ENCODE data around the gene CLPTM1.

CLPTM1 gene

DNA sequence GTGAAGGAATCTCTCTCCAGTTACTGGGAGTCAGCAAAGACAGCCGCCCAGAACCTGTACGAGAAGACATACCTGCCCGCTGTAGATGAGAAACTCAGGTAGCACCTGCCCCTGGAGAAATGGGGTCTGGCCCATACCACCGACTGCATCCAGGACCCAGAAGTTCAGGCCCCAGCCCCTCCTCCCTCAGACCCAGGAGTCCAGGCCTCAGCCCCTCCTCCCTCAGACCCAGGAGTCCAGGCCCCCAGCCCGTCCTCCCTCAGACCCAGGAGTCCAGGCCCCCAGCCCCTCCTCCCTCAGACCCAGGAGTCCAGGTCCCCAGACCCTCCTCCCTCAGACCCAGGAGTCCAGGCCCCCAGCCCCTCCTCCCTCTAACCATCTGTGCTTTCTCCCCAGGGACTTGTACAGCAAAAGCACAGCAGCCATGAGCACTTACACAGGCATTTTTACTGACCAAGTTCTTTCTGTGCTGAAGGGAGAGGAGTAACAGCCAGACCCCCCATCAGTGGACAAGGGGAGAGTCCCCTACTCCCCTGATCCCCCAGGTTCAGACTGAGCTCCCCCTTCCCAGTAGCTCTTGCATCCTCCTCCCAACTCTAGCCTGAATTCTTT, 6.3 kb upstream of the CLPTM1 start:
- Histone ChIP-seq H3K27ac (no peak overlapping the region), H3K4me3 (no peak overlapping the region)
- no peak for DNase-seq (ENCODE audit: low spot score)
- TF ChIP-seq, protein P1, sequence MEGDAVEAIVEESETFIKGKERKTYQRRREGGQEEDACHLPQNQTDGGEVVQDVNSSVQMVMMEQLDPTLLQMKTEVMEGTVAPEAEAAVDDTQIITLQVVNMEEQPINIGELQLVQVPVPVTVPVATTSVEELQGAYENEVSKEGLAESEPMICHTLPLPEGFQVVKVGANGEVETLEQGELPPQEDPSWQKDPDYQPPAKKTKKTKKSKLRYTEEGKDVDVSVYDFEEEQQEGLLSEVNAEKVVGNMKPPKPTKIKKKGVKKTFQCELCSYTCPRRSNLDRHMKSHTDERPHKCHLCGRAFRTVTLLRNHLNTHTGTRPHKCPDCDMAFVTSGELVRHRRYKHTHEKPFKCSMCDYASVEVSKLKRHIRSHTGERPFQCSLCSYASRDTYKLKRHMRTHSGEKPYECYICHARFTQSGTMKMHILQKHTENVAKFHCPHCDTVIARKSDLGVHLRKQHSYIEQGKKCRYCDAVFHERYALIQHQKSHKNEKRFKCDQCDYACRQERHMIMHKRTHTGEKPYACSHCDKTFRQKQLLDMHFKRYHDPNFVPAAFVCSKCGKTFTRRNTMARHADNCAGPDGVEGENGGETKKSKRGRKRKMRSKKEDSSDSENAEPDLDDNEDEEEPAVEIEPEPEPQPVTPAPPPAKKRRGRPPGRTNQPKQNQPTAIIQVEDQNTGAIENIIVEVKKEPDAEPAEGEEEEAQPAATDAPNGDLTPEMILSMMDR (IDR thresholded peaks at IDR 0.05), result no peak

DNA sequence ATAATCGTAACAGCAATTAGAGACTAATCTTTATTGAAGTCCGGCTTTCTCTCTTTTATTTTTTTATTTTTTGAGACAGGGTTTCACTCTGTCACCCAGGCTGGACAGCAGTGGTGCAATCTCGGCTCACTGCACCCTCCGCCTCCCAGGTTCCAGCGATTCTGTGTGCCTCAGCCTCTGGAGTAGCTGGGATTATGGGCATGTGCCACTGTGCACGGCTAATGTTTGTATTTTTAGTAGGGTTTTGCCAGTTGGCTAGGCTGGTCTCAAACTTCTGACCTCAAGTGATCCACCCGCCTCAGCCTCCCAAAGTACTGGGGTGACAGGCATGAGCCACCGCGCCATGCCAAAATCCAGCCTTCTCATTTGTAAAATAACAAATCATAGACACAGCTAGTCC, 5.6 kb upstream of the CLPTM1 start:
- no peak for DNase-seq (ENCODE audit: low spot score)
- Histone ChIP-seq H3K4me3 (no peak overlapping the region), H3K27ac (no peak overlapping the region)
- TF ChIP-seq, protein P1 (IDR thresholded peaks at IDR 0.05), result no peak

DNA sequence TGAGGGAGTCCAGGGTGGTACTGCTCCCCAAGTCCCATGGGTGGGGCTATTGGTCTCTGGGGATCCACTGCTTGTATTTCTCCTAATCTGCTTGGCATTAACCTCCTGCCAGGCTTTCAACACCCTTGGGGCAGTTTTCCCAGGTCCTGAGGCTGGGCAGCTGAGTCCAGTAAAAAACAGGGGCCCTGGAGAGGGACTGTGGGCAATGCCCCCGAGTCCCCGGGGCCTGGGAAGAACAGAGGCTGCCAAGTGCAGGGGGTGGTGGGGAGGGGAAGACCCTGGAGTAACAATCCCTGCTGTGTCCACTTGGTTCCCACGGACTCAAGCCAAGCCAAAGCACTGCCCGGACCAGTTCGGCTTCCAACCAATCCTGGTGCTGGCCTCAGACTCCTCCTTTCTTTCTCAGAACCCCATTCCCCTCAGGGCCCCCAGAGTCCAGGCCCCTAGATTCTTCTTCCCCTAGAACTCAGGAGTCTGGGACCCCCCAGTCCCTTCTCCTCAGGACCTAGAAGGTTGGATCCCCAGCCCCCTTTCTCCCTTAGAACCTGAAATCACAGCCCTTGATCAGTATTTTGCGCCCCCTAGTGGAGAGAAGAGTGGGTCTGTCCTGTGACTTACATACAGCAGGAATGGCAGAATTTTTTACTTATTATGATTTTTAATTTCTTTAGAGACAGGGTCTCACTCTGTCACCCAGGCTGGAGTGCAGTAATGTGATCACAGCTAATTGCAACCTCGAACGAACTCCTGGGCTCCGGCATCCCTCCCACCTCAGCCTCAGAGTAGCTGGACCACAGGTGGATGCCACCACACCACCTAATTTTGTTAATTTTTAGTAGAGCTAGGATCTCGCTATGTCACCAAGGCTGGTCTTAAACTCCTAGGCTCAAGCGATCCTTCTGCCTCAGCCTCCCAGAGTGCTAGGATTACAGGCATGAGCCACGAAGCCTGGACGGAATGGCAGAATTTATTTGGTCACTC, 3.7 kb upstream of the CLPTM1 start:
- peak overlapping the region; percentile 26 for H3K4me3 ChIP-seq
- H3K27ac ChIP-seq, result peak overlapping the region in 1 of 2 donors; percentile 70
- TF ChIP-seq, protein P1 (IDR thresholded peaks at IDR 0.05), result peak; percentile 88
- DNase-seq (ENCODE audit: low spot score), result no peak

DNA sequence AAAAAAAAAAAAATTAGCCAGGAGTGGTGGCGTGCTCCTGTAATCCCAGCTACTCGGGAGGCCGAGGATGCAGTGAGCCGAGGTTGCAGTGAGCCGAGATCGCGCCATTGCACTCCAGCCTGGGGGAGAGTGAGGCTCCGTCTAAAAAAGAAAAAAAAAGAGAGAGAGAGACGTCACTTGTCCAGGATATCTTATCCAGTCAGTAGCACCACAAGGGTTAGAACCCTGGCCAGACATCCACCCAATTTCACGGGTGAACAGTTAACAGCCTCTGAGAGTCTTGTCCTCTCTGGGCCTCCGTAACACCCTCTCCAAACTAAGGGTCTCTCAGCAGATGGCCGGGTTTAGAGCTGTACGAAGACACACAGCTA, 917 bp upstream of the CLPTM1 start:
- Histone ChIP-seq H3K4me3 (peak overlapping the region; percentile 83), H3K27ac (peak overlapping the region; percentile 90 to 92)
- DNase-seq (ENCODE audit: low spot score), result no peak
- TF ChIP-seq, protein P1 (IDR thresholded peaks at IDR 0.05), result no peak

DNA sequence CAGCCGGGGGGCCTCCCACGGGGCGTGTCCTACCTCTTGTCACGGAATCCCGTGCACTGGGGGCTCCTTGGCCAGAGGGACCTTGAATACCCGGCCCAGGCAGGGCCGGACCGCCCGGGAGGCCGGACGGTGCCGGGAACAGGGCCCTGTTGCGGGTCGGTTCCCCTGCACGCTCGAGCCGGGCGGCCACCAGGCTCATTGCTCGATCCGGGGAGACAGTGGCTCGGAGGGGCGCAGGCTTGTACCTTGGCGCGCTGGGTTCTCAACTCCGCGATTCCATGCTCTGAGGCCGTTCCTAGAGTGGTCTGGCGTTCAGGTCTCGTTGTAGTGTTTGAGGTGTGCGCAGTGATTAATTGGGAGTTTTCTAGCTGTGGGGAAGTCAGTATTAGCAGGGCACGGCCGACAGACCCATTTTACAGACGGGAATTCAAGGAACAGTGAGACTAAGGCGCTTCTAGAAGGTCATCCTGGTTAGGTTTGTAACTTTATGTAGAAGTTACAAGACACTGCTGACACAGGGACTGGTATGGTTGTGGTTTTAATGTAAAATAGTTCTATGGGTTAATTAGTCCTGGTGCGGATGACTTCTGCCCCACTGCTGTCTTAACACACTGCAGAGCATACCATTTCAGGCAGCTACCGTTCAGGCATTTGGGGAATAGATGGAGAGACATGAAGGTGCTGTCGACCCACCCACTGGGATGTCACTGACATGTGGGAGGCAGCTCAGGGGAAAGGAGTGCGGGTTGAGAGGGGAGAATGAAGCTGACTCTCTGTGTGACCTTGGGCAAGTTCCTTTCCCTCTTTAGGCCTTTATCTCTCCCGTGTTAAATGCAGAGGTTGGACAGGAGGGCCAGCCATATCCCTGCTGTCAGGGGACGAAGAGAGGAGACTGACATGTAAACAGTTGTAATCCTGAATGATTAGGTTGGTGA, 592 bp downstream of the CLPTM1 start:
- peak overlapping the region; percentile 83 for H3K4me3 ChIP-seq
- no peak for DNase-seq (ENCODE audit: low spot score)
- H3K27ac ChIP-seq, result peak overlapping the region; percentile 90 to 92
- TF ChIP-seq, protein P1 (IDR thresholded peaks at IDR 0.05), result no peak

DNA sequence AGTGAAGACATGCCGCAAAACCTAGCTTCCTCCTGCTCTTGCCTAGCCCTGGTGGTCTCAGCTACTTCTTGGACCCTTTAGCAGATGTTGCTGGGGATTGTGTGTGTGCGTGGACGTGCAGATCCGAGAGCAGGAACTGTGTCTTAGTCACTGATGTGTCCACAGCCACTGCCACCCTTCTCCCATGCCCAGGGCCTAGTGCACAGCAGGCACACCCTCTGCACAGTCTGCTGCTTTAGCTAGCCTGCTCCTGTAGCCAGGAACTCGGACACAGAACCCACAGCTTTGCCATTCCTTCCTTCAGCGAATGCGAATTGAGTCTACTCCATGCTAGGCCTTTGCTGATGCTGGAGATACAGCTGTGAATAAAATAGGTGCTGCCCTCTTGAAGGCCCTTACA, 2.3 kb downstream of the CLPTM1 start:
- Histone ChIP-seq H3K4me3 (no peak overlapping the region), H3K27ac (no peak overlapping the region)
- no peak for DNase-seq (ENCODE audit: low spot score)
- TF ChIP-seq, protein P1 (IDR thresholded peaks at IDR 0.05), result no peak

All from coronary artery (tissue), 2 donors.